ENCODE data around the gene MPL.

The MPL gene

GRCh38 chr1:43377831-43378230, 40.2 kb downstream of the MPL start:
- H3K4ac ChIP-seq (ENCODE audit: low read depth, low read length): no peak overlapping the region
- no peaks in the 10 kb centered on the region for H3K27me3 ChIP-seq (ENCODE audit: insufficient read depth, low read length)
- peaks cover 3 to 7% of the 10 kb centered on the region in 2 experiments for H3K4me1 ChIP-seq (ENCODE audit: control insufficient read depth in 1 of 2, insufficient read depth in 2 of 2, low read length in 2 of 2)
- H2AFZ ChIP-seq (ENCODE audit: insufficient read depth, low read length, poor library complexity): no peak overlapping the region
- no peaks in the 10 kb centered on the region for H3K79me1 ChIP-seq (ENCODE audit: low read length)
- peaks cover 6 to 12% of the 10 kb centered on the region in 2 experiments for H3K36me3 ChIP-seq (ENCODE audit: control insufficient read depth in 1 of 2, insufficient read depth in 2 of 2, low read length in 2 of 2)
- no peak overlapping the region for H4K91ac ChIP-seq (ENCODE audit: low read depth, low read length)
- no peak overlapping the region for H3K4me3 ChIP-seq (ENCODE audit: low read depth, low read length)
- H3K4me2 ChIP-seq (ENCODE audit: low read length): no peak overlapping the region
- no CpG with 5 or more reads among the region's 1 CpG for WGBS (ENCODE audit: extremely low coverage, insufficient coverage, insufficient read length)
- no peak overlapping the region for H3K9ac ChIP-seq (ENCODE audit: low read length)
- no peak overlapping the region for H2AK5ac ChIP-seq (ENCODE audit: low read length)
- H3K9me3 ChIP-seq (ENCODE audit: insufficient read depth, low read depth, low read length): no peaks in the 10 kb centered on the region
- H3K18ac ChIP-seq (ENCODE audit: low read length): no peak overlapping the region
- no peak overlapping the region for H3K27ac ChIP-seq (ENCODE audit: low read depth, low read length)
- H2BK5ac ChIP-seq (ENCODE audit: low read depth, low read length, poor library complexity): no peak overlapping the region
- DNase-seq: no peak
- H4K8ac ChIP-seq (ENCODE audit: low read depth, low read length): no peak overlapping the region
- H3K14ac ChIP-seq (ENCODE audit: low read length): no peak overlapping the region
- no peak overlapping the region for H3K23ac ChIP-seq (ENCODE audit: low read length)
- no peaks in the 10 kb centered on the region for H3K79me2 ChIP-seq (ENCODE audit: control insufficient read depth, insufficient read depth, low read length, poor library complexity)
- no peak overlapping the region for H4K12ac ChIP-seq (ENCODE audit: low read depth, low read length)
- H2BK120ac ChIP-seq (ENCODE audit: insufficient read depth, low read length, poor library complexity): no peak overlapping the region
- H2BK12ac ChIP-seq (ENCODE audit: low read length): no peak overlapping the region

- Histone ChIP-seq H4K12ac (ENCODE audit: low read depth, low read length) (no peak overlapping the region), H2BK12ac (ENCODE audit: low read length) (no peak overlapping the region), H3K36me3 (ENCODE audit: control insufficient read depth in 1 of 2, insufficient read depth in 2 of 2, low read length in 2 of 2) (peaks cover 11 to 27% of the 10 kb centered on the region in 2 experiments), H3K14ac (ENCODE audit: low read length) (no peak overlapping the region), H2BK5ac (ENCODE audit: low read depth, low read length, poor library complexity) (no peak overlapping the region), H3K79me1 (ENCODE audit: low read length) (no peaks in the 10 kb centered on the region), H4K91ac (ENCODE audit: low read depth, low read length) (no peak overlapping the region), H3K4me1 (ENCODE audit: control insufficient read depth in 1 of 2, insufficient read depth in 2 of 2, low read length in 2 of 2) (no peaks in the 10 kb centered on the region), H3K23ac (ENCODE audit: low read length) (no peak overlapping the region), H3K27me3 (ENCODE audit: insufficient read depth, low read length) (no peaks in the 10 kb centered on the region), H4K8ac (ENCODE audit: low read depth, low read length) (no peak overlapping the region), H3K18ac (ENCODE audit: low read length) (no peak overlapping the region), H3K9ac (ENCODE audit: low read length) (no peak overlapping the region), H2BK120ac (ENCODE audit: insufficient read depth, low read length, poor library complexity) (no peak overlapping the region), H2AK5ac (ENCODE audit: low read length) (no peak overlapping the region), H2AFZ (ENCODE audit: insufficient read depth, low read length, poor library complexity) (no peak overlapping the region), H3K27ac (ENCODE audit: low read depth, low read length) (no peak overlapping the region), H3K4me3 (ENCODE audit: low read depth, low read length) (no peak overlapping the region), H3K79me2 (ENCODE audit: control insufficient read depth, insufficient read depth, low read length, poor library complexity) (no peaks in the 10 kb centered on the region), H3K9me3 (ENCODE audit: insufficient read depth, low read depth, low read length) (no peaks in the 10 kb centered on the region), H3K4me2 (ENCODE audit: low read length) (no peak overlapping the region), H3K4ac (ENCODE audit: low read depth, low read length) (no peak overlapping the region)
- no CpG with 5 or more reads among the region's 1 CpG for WGBS (ENCODE audit: extremely low coverage, insufficient coverage, insufficient read length)
- DNase-seq: no peak
These were observed 41.9 kb downstream of the MPL start for GRCh38 chr1:43379476-43379875.

GRCh38 chr1:43381612-43382011, 44.0 kb downstream of the MPL start:
- no peaks in the 10 kb centered on the region for H3K79me2 ChIP-seq (ENCODE audit: control insufficient read depth, insufficient read depth, low read length, poor library complexity)
- H3K4me2 ChIP-seq (ENCODE audit: low read length): no peak overlapping the region
- no peaks in the 10 kb centered on the region for H3K79me1 ChIP-seq (ENCODE audit: low read length)
- H4K12ac ChIP-seq (ENCODE audit: low read depth, low read length): no peak overlapping the region
- WGBS (ENCODE audit: extremely low coverage, insufficient coverage, insufficient read length): no CpG with 5 or more reads among the region's 3 CpGs
- H2BK5ac ChIP-seq (ENCODE audit: low read depth, low read length, poor library complexity): no peak overlapping the region
- no peak overlapping the region for H3K18ac ChIP-seq (ENCODE audit: low read length)
- no peak overlapping the region for H3K9ac ChIP-seq (ENCODE audit: low read length)
- H4K8ac ChIP-seq (ENCODE audit: low read depth, low read length): no peak overlapping the region
- no peaks in the 10 kb centered on the region for H3K9me3 ChIP-seq (ENCODE audit: insufficient read depth, low read depth, low read length)
- H3K23ac ChIP-seq (ENCODE audit: low read length): no peak overlapping the region
- peak in 1 of 2 donors; percentile 21 for DNase-seq
- no peak overlapping the region for H4K91ac ChIP-seq (ENCODE audit: low read depth, low read length)
- no peaks in the 10 kb centered on the region for H3K27me3 ChIP-seq (ENCODE audit: insufficient read depth, low read length)
- H3K14ac ChIP-seq (ENCODE audit: low read length): no peak overlapping the region
- no peak overlapping the region for H2BK120ac ChIP-seq (ENCODE audit: insufficient read depth, low read length, poor library complexity)
- no peak overlapping the region for H2AK5ac ChIP-seq (ENCODE audit: low read length)
- H3K27ac ChIP-seq (ENCODE audit: low read depth, low read length): no peak overlapping the region
- no peak overlapping the region for H3K4me3 ChIP-seq (ENCODE audit: low read depth, low read length)
- peaks cover 20 to 48% of the 10 kb centered on the region in 2 experiments for H3K36me3 ChIP-seq (ENCODE audit: control insufficient read depth in 1 of 2, insufficient read depth in 2 of 2, low read length in 2 of 2)
- H3K4me1 ChIP-seq (ENCODE audit: control insufficient read depth in 1 of 2, insufficient read depth in 2 of 2, low read length in 2 of 2): no peaks in the 10 kb centered on the region
- no peak overlapping the region for H3K4ac ChIP-seq (ENCODE audit: low read depth, low read length)
- H2AFZ ChIP-seq (ENCODE audit: insufficient read depth, low read length, poor library complexity): no peak overlapping the region
- no peak overlapping the region for H2BK12ac ChIP-seq (ENCODE audit: low read length)

- H3K4me1 ChIP-seq (ENCODE audit: control insufficient read depth in 1 of 2, insufficient read depth in 2 of 2, low read length in 2 of 2): no peaks in the 10 kb centered on the region
- no peaks in the 10 kb centered on the region for H3K79me2 ChIP-seq (ENCODE audit: control insufficient read depth, insufficient read depth, low read length, poor library complexity)
- H3K27ac ChIP-seq (ENCODE audit: low read depth, low read length): no peak overlapping the region
- no peak overlapping the region for H3K23ac ChIP-seq (ENCODE audit: low read length)
- no peak overlapping the region for H2AFZ ChIP-seq (ENCODE audit: insufficient read depth, low read length, poor library complexity)
- H3K4me2 ChIP-seq (ENCODE audit: low read length): no peak overlapping the region
- H3K4ac ChIP-seq (ENCODE audit: low read depth, low read length): no peak overlapping the region
- H3K18ac ChIP-seq (ENCODE audit: low read length): no peak overlapping the region
- no peaks in the 10 kb centered on the region for H3K79me1 ChIP-seq (ENCODE audit: low read length)
- no peak overlapping the region for H3K14ac ChIP-seq (ENCODE audit: low read length)
- no peak overlapping the region for H4K91ac ChIP-seq (ENCODE audit: low read depth, low read length)
- no peaks in the 10 kb centered on the region for H3K27me3 ChIP-seq (ENCODE audit: insufficient read depth, low read length)
- DNase-seq: no peak
- H4K8ac ChIP-seq (ENCODE audit: low read depth, low read length): no peak overlapping the region
- H3K4me3 ChIP-seq (ENCODE audit: low read depth, low read length): no peak overlapping the region
- H2BK120ac ChIP-seq (ENCODE audit: insufficient read depth, low read length, poor library complexity): no peak overlapping the region
- no peak overlapping the region for H2BK5ac ChIP-seq (ENCODE audit: low read depth, low read length, poor library complexity)
- peaks cover 22 to 53% of the 10 kb centered on the region in 2 experiments for H3K36me3 ChIP-seq (ENCODE audit: control insufficient read depth in 1 of 2, insufficient read depth in 2 of 2, low read length in 2 of 2)
- no peak overlapping the region for H3K9ac ChIP-seq (ENCODE audit: low read length)
- no peak overlapping the region for H4K12ac ChIP-seq (ENCODE audit: low read depth, low read length)
- H2AK5ac ChIP-seq (ENCODE audit: low read length): no peak overlapping the region
- no CpG with 5 or more reads among the region's 6 CpGs for WGBS (ENCODE audit: extremely low coverage, insufficient coverage, insufficient read length)
- no peak overlapping the region for H2BK12ac ChIP-seq (ENCODE audit: low read length)
- no peaks in the 10 kb centered on the region for H3K9me3 ChIP-seq (ENCODE audit: insufficient read depth, low read depth, low read length)
These were observed 44.6 kb downstream of the MPL start for GRCh38 chr1:43382027-43382779.
